ENCODE results near the gene OPN1SW.

- TF ChIP-seq HMG20A (CRISPR knock-in tag; conservative IDR thresholded peaks at IDR 0.05), result no peak
- TF ChIP-seq CTCF (IDR thresholded peaks at IDR 0.05 in 2 of 3, conservative IDR thresholded peaks at IDR 0.05 in 1 of 3; ENCODE audit: insufficient read depth in 2 of 3, low read depth in 1 of 3, low read length in 3 of 3), result no peak
- TF ChIP-seq TBP (optimal IDR thresholded peaks at IDR 0.05; ENCODE audit: low read depth, low read length), result no peak
- TF ChIP-seq NRF1 (conservative IDR thresholded peaks at IDR 0.05 in 1 of 2, IDR thresholded peaks at IDR 0.05 in 1 of 2), result no peak
- TF ChIP-seq CBX1 (IDR thresholded peaks at IDR 0.05; ENCODE audit: low read depth), result no peak
- TF ChIP-seq CEBPB (tag; IDR thresholded peaks at IDR 0.05), result no peak
- TF ChIP-seq KLF6 (CRISPR knock-in tag; IDR thresholded peaks at IDR 0.05; ENCODE audit: borderline replicate concordance), result no peak
- TF ChIP-seq, protein P1, sequence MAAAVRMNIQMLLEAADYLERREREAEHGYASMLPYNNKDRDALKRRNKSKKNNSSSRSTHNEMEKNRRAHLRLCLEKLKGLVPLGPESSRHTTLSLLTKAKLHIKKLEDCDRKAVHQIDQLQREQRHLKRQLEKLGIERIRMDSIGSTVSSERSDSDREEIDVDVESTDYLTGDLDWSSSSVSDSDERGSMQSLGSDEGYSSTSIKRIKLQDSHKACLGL (CRISPR knock-in tag; IDR thresholded peaks at IDR 0.05; ENCODE audit: borderline replicate concordance, poor library complexity, severe bottlenecking), result no peak
- TF ChIP-seq, protein P2, sequence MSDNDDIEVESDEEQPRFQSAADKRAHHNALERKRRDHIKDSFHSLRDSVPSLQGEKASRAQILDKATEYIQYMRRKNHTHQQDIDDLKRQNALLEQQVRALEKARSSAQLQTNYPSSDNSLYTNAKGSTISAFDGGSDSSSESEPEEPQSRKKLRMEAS (CRISPR knock-in tag; IDR thresholded peaks at IDR 0.05), result no peak
- TF ChIP-seq POLR3G (IDR thresholded peaks at IDR 0.05; ENCODE audit: extremely low read depth, insufficient read length, insufficient replicate concordance), result no peak
- TF ChIP-seq SNAPC5 (CRISPR knock-in tag; IDR thresholded peaks at IDR 0.05), result no peak
- TF ChIP-seq PHF8 (IDR thresholded peaks at IDR 0.05; ENCODE audit: borderline replicate concordance, low read length), result no peak
- TF ChIP-seq MYC (IDR thresholded peaks at IDR 0.05; ENCODE audit: low read depth, low read length), result no peak
- TF ChIP-seq MYC (CRISPR knock-in tag; IDR thresholded peaks at IDR 0.05; ENCODE audit: borderline replicate concordance, low read depth), result no peak
Measured at GRCh38 chr7:128729494-128729893, 46.1 kb downstream of the OPN1SW start.

Measured in K562 (cell line).